Measurements from ENCODE around the gene TEDC2.
"Not testable (repeated sequence)": the region's sequence is repeated elsewhere in the genome, so short reads cannot be mapped to it uniquely, and the experiment has no call there.

The TEDC2 gene

GRCh38 chr16:2459647-2460390 is at the start of gene TEDC2:
Gene TEDC2, plus strand, starts transcription at chr16:2460109. Its CDS starts 36 bp downstream, at chr16:2460145.
- DNase-seq = peak; percentile 73

- no peak for DNase-seq
Observed at GRCh38 chr16:2415085-2415484, 44.8 kb upstream of the TEDC2 start.

- DNase-seq = no peak
Observed at GRCh38 chr16:2420035-2420434, 39.9 kb upstream of the TEDC2 start.

GRCh38 chr16:2422123-2422867 is 37.6 kb upstream of the TEDC2 start:
- DNase-seq = no peak

GRCh38 chr16:2424061-2425007 is 35.6 kb upstream of the TEDC2 start:
- no peak for DNase-seq

- no peak for DNase-seq
Observed at GRCh38 chr16:2425008-2425518, 34.8 kb upstream of the TEDC2 start.

- no peak for DNase-seq
Observed at GRCh38 chr16:2425825-2426430, 34.0 kb upstream of the TEDC2 start.

- DNase-seq = no peak
Observed at GRCh38 chr16:2426941-2427361, 33.0 kb upstream of the TEDC2 start.

GRCh38 chr16:2427526-2427925 is 32.4 kb upstream of the TEDC2 start:
- no peak for DNase-seq

- no peak for DNase-seq
Observed at GRCh38 chr16:2428051-2428783, 31.7 kb upstream of the TEDC2 start.

- no peak for DNase-seq
Observed at GRCh38 chr16:2428784-2429033, 31.2 kb upstream of the TEDC2 start.

- peak; percentile 77 for DNase-seq
Observed at GRCh38 chr16:2429034-2429770, 30.7 kb upstream of the TEDC2 start, which contains the start of gene CCNF. Gene CCNF, plus strand, starts transcription at chr16:2429447. Its CDS starts 35 bp downstream, at chr16:2429482.

GRCh38 chr16:2429771-2430663 is 29.9 kb upstream of the TEDC2 start:
- DNase-seq = peak; percentile 32

GRCh38 chr16:2432286-2432685 is 27.6 kb upstream of the TEDC2 start:
- DNase-seq = no peak

- no peak for DNase-seq
Observed at GRCh38 chr16:2432801-2433505, 27.0 kb upstream of the TEDC2 start.

GRCh38 chr16:2435236-2435635 is 24.7 kb upstream of the TEDC2 start:
- not testable (repeated sequence) for DNase-seq

GRCh38 chr16:2436110-2436509 is 23.8 kb upstream of the TEDC2 start:
- DNase-seq = no peak

GRCh38 chr16:2437032-2437790 is 22.7 kb upstream of the TEDC2 start:
- no peak for DNase-seq

- no peak for DNase-seq
Observed at GRCh38 chr16:2438121-2438520, 21.8 kb upstream of the TEDC2 start.

Measured in NCI-H510A treated with DMSO at 0.1 percent for 48 hours (cell line).